ENCODE measurements around the gene COCH.
"Not testable (repeated sequence)": the region's sequence is repeated elsewhere in the genome, so short reads cannot be mapped to it uniquely, and the experiment has no call there.

COCH gene

GRCh38 chr14:30921305-30921704 lies 46.9 kb downstream of the COCH start:
- in situ Hi-C loops (cut with HindIII; ENCODE audit: low sequenced_read_pairs): no loop called here

GRCh38 chr14:30921788-30922187 lies 47.4 kb downstream of the COCH start:
- in situ Hi-C loops (cut with HindIII; ENCODE audit: low sequenced_read_pairs): no loop called here

- in situ Hi-C loops (cut with HindIII; ENCODE audit: low sequenced_read_pairs): no loop called here
These were observed 50.9 kb downstream of the COCH start for GRCh38 chr14:30925254-30925653.

- in situ Hi-C loops (cut with HindIII; ENCODE audit: low sequenced_read_pairs): no loop called here
These were observed 54.1 kb downstream of the COCH start for GRCh38 chr14:30928462-30928861.

GRCh38 chr14:30933937-30934336 lies 59.6 kb downstream of the COCH start:
- in situ Hi-C loops (cut with HindIII; ENCODE audit: low sequenced_read_pairs): not testable (repeated sequence)

GRCh38 chr14:30935445-30935844 lies 61.1 kb downstream of the COCH start:
- in situ Hi-C loops (cut with HindIII; ENCODE audit: low sequenced_read_pairs): no loop called here

- in situ Hi-C loops (cut with HindIII; ENCODE audit: low sequenced_read_pairs): no loop called here
These were observed 64.3 kb downstream of the COCH start for GRCh38 chr14:30938617-30939016.

All from endothelial cell of hepatic sinusoid (primary cell).